K562 (cell line): ENCODE data around the gene DCDC2. TPM values are rescaled to one million over a fixed set of nuclear protein-coding genes. Genes with fewer than 3 reads are reported as not detected.
"Not testable (repeated sequence)": the region's sequence is repeated elsewhere in the genome, so short reads cannot be mapped to it uniquely, and the experiment has no call there.

Experiments
- ATAC-seq: fragments of 200-7000 bp; cut with Tn5 transposase; 3 replicates; pipeline ENCODE4 v1.9.1; 2020; ENCODE audit warnings: moderate library complexity
- BruUV-seq: library from RNA; stranded (reverse); fragments of 400-500 nt; replicated peaks from 2 replicates; lab custom pipeline; 2021; lab: Mats Ljungman, UMichigan
- CTCF ChIA-PET: fragments of 300-600 bp; formaldehyde crosslinking; extraction: SDS; loops from one replicate; lab custom pipeline; 2021; ENCODE audit warnings: low intra/inter-chr PET ratio; lab: Yijun Ruan, JAX
- POLR2A ChIA-PET: fragments of 300-600, 350-650 bp; sonication (Branson Sonifier 250); formaldehyde crosslinking; extraction: SDS; loops from one replicate; lab custom pipeline; 2021; ENCODE audit warnings: antibody characterized with exemption, inconsistent platforms; lab: Yijun Ruan, JAX
- DNase-seq, 4 experiments: peaks; one replicate each; pipeline versions ENCODE4 v3.0.0 to v3.0.0-alpha.2; 2011 to 2018; ENCODE audit warnings: low spot score in 3 of 4, mixed read lengths in 3 of 4; ENCODE audit errors: extremely low read depth in 1 of 4
- FAIRE-seq: peaks from 2 replicates; lab custom pipeline; 2011; peaks lifted over from hg19 to GRCh38; lab: Jason Lieb, UNC
- H2AFZ ChIP-seq: 2 replicates; pipeline ENCODE4 v1.6.0; 2011; ENCODE audit warnings: low read depth, low read length, control low read depth, inconsistent platforms
- H3K27ac ChIP-seq: fragments of 200-600 bp; 3 replicates; pipeline ENCODE4 v1.8.0; 2011; ENCODE audit warnings: low read depth, mild to moderate bottlenecking, control low read depth, inconsistent platforms, low read length, moderate library complexity, mixed read lengths; ENCODE audit errors: extremely low read depth
- H3K27me3 ChIP-seq, 2 experiments: fragments of 300-600 bp in 1 of 2; 2 replicates in 1 of 2; 3 replicates in 1 of 2; pipeline versions ENCODE4 v1.6.0 to v1.8.0; 2011; ENCODE audit warnings: inconsistent platforms in 2 of 2, low read length in 2 of 2, mild to moderate bottlenecking in 1 of 2, mixed read lengths in 1 of 2, moderate library complexity in 1 of 2; ENCODE audit not compliant: control insufficient read depth in 2 of 2, insufficient read depth in 2 of 2
- H3K36me3 ChIP-seq: fragments of 300-600 bp; 3 replicates; pipeline ENCODE4 v1.8.0; 2011; ENCODE audit warnings: mild to moderate bottlenecking, low read length, inconsistent platforms; ENCODE audit not compliant: control insufficient read depth, insufficient read depth
- H3K4me1 ChIP-seq, 2 experiments: fragments of 200-600 bp in 1 of 2; replicated peaks in 1 of 2; 2 replicates in 1 of 2; 3 replicates in 1 of 2; pipeline versions ENCODE4 v1.5.1 to v1.8.0; 2011; ENCODE audit warnings: inconsistent platforms in 2 of 2, low read length in 2 of 2, mild to moderate bottlenecking in 1 of 2, mixed read lengths in 1 of 2, moderate library complexity in 1 of 2; ENCODE audit not compliant: control insufficient read depth in 2 of 2, insufficient read depth in 2 of 2
- H3K4me2 ChIP-seq: 2 replicates; pipeline ENCODE4 v1.6.1; 2011; ENCODE audit warnings: low read length, control low read depth, inconsistent platforms, mixed read lengths; ENCODE audit not compliant: insufficient read depth
- H3K4me3 ChIP-seq: fragments of 200-600 bp; sonication (generic), shearing (Covaris generic); 2 replicates; pipeline ENCODE4 v1.5.1; 2016; ENCODE audit warnings: control low read depth, inconsistent platforms
- H3K79me2 ChIP-seq: fragments of 200-600 bp; 3 replicates; pipeline ENCODE4 v1.8.0; 2011; ENCODE audit warnings: low read length, inconsistent platforms; ENCODE audit not compliant: control insufficient read depth, insufficient read depth
- H3K9ac ChIP-seq, 2 experiments: 2 replicates each; pipeline versions ENCODE4 v1.6.0 to v1.6.1; 2011; ENCODE audit warnings: low read depth in 2 of 2, low read length in 2 of 2, control low read depth in 1 of 2, inconsistent platforms in 1 of 2, mild to moderate bottlenecking in 1 of 2, mixed read lengths in 1 of 2; ENCODE audit not compliant: insufficient read depth in 1 of 2
- H3K9me1 ChIP-seq: one replicate; pipeline ENCODE4 v1.6.0; 2011; ENCODE audit warnings: inconsistent platforms, mild to moderate bottlenecking, low read length, moderate library complexity; ENCODE audit not compliant: control insufficient read depth, insufficient read depth
- H3K9me3 ChIP-seq: replicated peaks from 2 replicates; pipeline ENCODE4 v1.5.1; 2011; ENCODE audit warnings: low read depth, low read length, inconsistent platforms; ENCODE audit not compliant: control insufficient read depth, insufficient read depth
- H4K20me1 ChIP-seq: replicated peaks from 2 replicates; pipeline ENCODE4 v1.6.1; 2011; ENCODE audit warnings: low read length, inconsistent platforms, mixed read lengths; ENCODE audit not compliant: control insufficient read depth, insufficient read depth
- FUS ChIP-seq: fragments of 200-400 bp; formaldehyde crosslinking; optimal IDR thresholded peaks from 2 replicates; pipeline ENCODE3; 2017; ENCODE audit warnings: low read depth, low read length
- MXI1 ChIP-seq: IDR thresholded peaks from 2 replicates; pipeline ENCODE4 v1.6.1; 2011; ENCODE audit warnings: low read depth, mild to moderate bottlenecking, improper control_type of control experiment, low read length
- PATZ1 ChIP-seq: fragments of 250-450 bp; sonication (Bioruptor Pico); IDR thresholded peaks from 2 replicates; pipeline ENCODE4 v1.5.0; 2020; ENCODE audit warnings: mild to moderate bottlenecking, borderline replicate concordance
- SMAD2 ChIP-seq: fragments of 150-350 bp; IDR thresholded peaks from 2 replicates; pipeline ENCODE4 v1.6.1; 2014; ENCODE audit warnings: low read depth, mild to moderate bottlenecking, low read length
- SRSF3 ChIP-seq: fragments of 200-400 bp; formaldehyde crosslinking; IDR thresholded peaks from 2 replicates; pipeline ENCODE4 v1.6.1; 2016; ENCODE audit warnings: mild to moderate bottlenecking, low read length, moderate library complexity; ENCODE audit not compliant: insufficient read depth
- ZNF124 ChIP-seq: sonication (generic); formaldehyde crosslinking; IDR thresholded peaks from 2 replicates; pipeline ENCODE4 v1.8.1; 2022; ENCODE audit warnings: missing genetic modification reagents
- ZNF280A ChIP-seq: fragments of 450-650 bp; IDR thresholded peaks from 2 replicates; pipeline ENCODE4 v1.6.1; 2018; ENCODE audit warnings: mild to moderate bottlenecking, low read depth; ENCODE audit not compliant: partially characterized antibody
- ZNF384 ChIP-seq: IDR thresholded peaks from 2 replicates; pipeline ENCODE4 v1.6.1; 2012; ENCODE audit warnings: low read depth, low read length, improper control_type of control experiment
- ZNF431 ChIP-seq: sonication (generic); formaldehyde crosslinking; IDR thresholded peaks from 2 replicates; pipeline ENCODE4 v1.8.0; 2022; ENCODE audit warnings: mild to moderate bottlenecking, missing genetic modification reagents
- WGBS: fragments of 100-300 bp; shearing (Covaris generic); methylation state at CpG from one replicate; pipeline ENCODE4 v1.1.6; 2016; ENCODE audit warnings: low coverage, mixed read lengths; ENCODE audit not compliant: insufficient coverage; ENCODE audit errors: missing lambda C conversion rate; 5-methylcytosine and 5-hydroxymethylcytosine counted together
- in situ Hi-C: fragments of 300-500 bp; cut with MboI; formaldehyde crosslinking; loops from 4 replicates; pipeline ENCODE4 v1.15.0; 2018; ENCODE audit warnings: inconsistent platforms, mixed read lengths
- intact Hi-C: fragments of 100-400 bp; cut with micrococcal nuclease; formaldehyde crosslinking; loops from 2 replicates; pipeline ENCODE4 v1.14.2; 2022
- polyA plus RNA-seq, 8 experiments: library from polyadenylated mRNA; depleted of rRNA in 4 of 8; stranded (reverse) in 5 of 8; unstranded in 3 of 8; fragments of >200 nt; fragmentation: Nextera tagmentation in 2 of 8; fragmentation: Illumina TruSeq in 1 of 8; extraction: Ambion mirVana in 2 of 8; extraction: Trizol in 1 of 8; gene quantifications; 2 replicates each; pipeline versions ENCODE4 v1.2.1 to v1.2.3, GENCODE V29; 2011 to 2014; ENCODE audit warnings: inconsistent platforms in 1 of 8, missing spikeins in 1 of 8
- total RNA-seq, 7 experiments: library from RNA; depleted of rRNA in 6 of 7; stranded (reverse); fragments of >200 nt in 6 of 7; fragmentation: Illumina TruSeq in 2 of 7; extraction: Trizol in 2 of 7; gene quantifications; 2 replicates each; pipeline versions ENCODE4 v1.2.1 to v1.2.3, GENCODE V29; 2011 to 2021; ENCODE audit warnings: low replicate concordance in 1 of 7
- TF ChIP-seq, protein P1 (sequence below): fragments of 150-350 bp; IDR thresholded peaks from 2 replicates; pipeline ENCODE4 v1.6.1; 2014; ENCODE audit warnings: low read depth, mild to moderate bottlenecking, low read length, borderline replicate concordance

The DCDC2 gene
- total and polyA plus RNA-seq, 9 of the 15 experiments (the other 6 are each of a cell fraction or from before 2014, with no cell fraction given) = 0.04 TPM; not detected in 8

GRCh38 chr6:24322924-24323323 lies 34.9 kb downstream of the DCDC2 start (continued):
- TF ChIP-seq ZNF280A (no peak), MXI1 (no peak), PATZ1 (CRISPR knock-in tag) (no peak), FUS (no peak), SRSF3 (no peak), ZNF384 (no peak), ZNF431 (CRISPR knock-in tag) (no peak), SMAD2 (no peak), ZNF124 (CRISPR knock-in tag) (no peak)
- TF ChIP-seq, protein P1, sequence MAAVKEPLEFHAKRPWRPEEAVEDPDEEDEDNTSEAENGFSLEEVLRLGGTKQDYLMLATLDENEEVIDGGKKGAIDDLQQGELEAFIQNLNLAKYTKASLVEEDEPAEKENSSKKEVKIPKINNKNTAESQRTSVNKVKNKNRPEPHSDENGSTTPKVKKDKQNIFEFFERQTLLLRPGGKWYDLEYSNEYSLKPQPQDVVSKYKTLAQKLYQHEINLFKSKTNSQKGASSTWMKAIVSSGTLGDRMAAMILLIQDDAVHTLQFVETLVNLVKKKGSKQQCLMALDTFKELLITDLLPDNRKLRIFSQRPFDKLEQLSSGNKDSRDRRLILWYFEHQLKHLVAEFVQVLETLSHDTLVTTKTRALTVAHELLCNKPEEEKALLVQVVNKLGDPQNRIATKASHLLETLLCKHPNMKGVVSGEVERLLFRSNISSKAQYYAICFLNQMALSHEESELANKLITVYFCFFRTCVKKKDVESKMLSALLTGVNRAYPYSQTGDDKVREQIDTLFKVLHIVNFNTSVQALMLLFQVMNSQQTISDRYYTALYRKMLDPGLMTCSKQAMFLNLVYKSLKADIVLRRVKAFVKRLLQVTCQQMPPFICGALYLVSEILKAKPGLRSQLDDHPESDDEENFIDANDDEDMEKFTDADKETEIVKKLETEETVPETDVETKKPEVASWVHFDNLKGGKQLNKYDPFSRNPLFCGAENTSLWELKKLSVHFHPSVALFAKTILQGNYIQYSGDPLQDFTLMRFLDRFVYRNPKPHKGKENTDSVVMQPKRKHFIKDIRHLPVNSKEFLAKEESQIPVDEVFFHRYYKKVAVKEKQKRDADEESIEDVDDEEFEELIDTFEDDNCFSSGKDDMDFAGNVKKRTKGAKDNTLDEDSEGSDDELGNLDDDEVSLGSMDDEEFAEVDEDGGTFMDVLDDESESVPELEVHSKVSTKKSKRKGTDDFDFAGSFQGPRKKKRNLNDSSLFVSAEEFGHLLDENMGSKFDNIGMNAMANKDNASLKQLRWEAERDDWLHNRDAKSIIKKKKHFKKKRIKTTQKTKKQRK = no peak

DNA sequence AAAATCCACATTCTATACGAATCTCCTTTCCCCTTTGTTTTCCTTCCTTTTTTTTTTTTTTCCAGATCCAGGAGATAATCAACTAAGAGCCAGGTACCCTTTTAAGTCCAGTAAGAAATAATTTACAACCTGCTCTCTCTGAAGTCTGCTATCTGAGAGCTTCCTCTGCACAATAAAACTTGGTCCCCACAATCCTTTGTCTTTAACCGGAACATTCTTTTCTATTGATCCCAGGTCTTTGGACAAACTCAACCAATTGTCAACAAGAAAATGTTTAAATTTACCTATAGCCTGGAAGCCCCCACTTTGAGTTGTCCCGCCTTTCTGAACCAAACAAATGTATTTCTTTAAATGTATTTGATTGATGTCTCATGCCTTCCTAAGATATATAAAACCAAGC lies 35.4 kb downstream of the DCDC2 start:
- H3K4me2 ChIP-seq, H3K4me3 ChIP-seq, H3K4me1 ChIP-seq, H4K20me1 ChIP-seq, H3K27me3 ChIP-seq, DNase-seq, POLR2A ChIA-PET, H3K79me2 ChIP-seq, CTCF ChIA-PET, H3K9me1 ChIP-seq, ATAC-seq, H3K36me3 ChIP-seq, H3K9ac ChIP-seq, intact Hi-C loops, in situ Hi-C loops, BruUV-seq, H2AFZ ChIP-seq, H3K27ac ChIP-seq, FAIRE-seq, H3K9me3 ChIP-seq: not testable (repeated sequence)
- 0% methylated on average over 2 of the region's 3 CpGs for WGBS
